Neuronal stem cell (in vitro differentiated cells): ENCODE measurements around the gene SURF4.
A peak's percentile ranks its signal among the peaks of the same experiment; 100 is the strongest.

Experiments
- DNase-seq: peaks from one replicate; pipeline ENCODE4 v3.0.0-alpha.2; 2013; ENCODE audit warnings: low spot score
- H2AFZ ChIP-seq: one replicate; pipeline ENCODE4 v1.6.1; 2013; ENCODE audit warnings: mild to moderate bottlenecking, low read length, inconsistent platforms
- H2AK5ac ChIP-seq: 2 replicates; pipeline ENCODE4 v1.6.1; 2013; ENCODE audit warnings: low read depth, mild to moderate bottlenecking, inconsistent platforms, low read length, moderate library complexity, mixed read lengths
- H2BK120ac ChIP-seq: 2 replicates; pipeline ENCODE4 v1.6.1; 2013; ENCODE audit warnings: low read depth, mild to moderate bottlenecking, inconsistent platforms, low read length, moderate library complexity, mixed read lengths
- H2BK12ac ChIP-seq: one replicate; pipeline ENCODE4 v1.6.1; 2013; ENCODE audit warnings: low read length, inconsistent platforms
- H2BK15ac ChIP-seq: 2 replicates; pipeline ENCODE4 v1.6.1; 2013; ENCODE audit warnings: mild to moderate bottlenecking, low read length, inconsistent platforms, mixed read lengths
- H2BK5ac ChIP-seq: one replicate; pipeline ENCODE4 v1.6.1; 2013; ENCODE audit warnings: inconsistent platforms, mild to moderate bottlenecking, low read length, moderate library complexity
- H3K14ac ChIP-seq: one replicate; pipeline ENCODE4 v1.6.1; 2013; ENCODE audit warnings: low read length, inconsistent platforms
- H3K18ac ChIP-seq: 2 replicates; pipeline ENCODE4 v1.6.1; 2013; ENCODE audit warnings: low read length, inconsistent platforms
- H3K23ac ChIP-seq: 2 replicates; pipeline ENCODE4 v1.6.1; 2013; ENCODE audit warnings: low read depth, mild to moderate bottlenecking, mixed read lengths, low read length, inconsistent platforms; ENCODE audit not compliant: poor library complexity
- H3K27ac ChIP-seq: replicated peaks from 3 replicates; pipeline ENCODE4 v1.5.1; 2013; ENCODE audit warnings: low read length, inconsistent platforms
- H3K27me3 ChIP-seq, 3 experiments: 2 replicates each; pipeline ENCODE4 v1.6.1; 2013; ENCODE audit warnings: low read length in 3 of 3, mild to moderate bottlenecking in 2 of 3, inconsistent platforms in 1 of 3, low read depth in 1 of 3, mixed read lengths in 1 of 3, moderate library complexity in 1 of 3; ENCODE audit not compliant: control insufficient read depth in 3 of 3, insufficient read depth in 3 of 3
- H3K36me3 ChIP-seq, 2 donors: replicated peaks in 1 of 2; 2 replicates each; pipeline ENCODE4 v1.6.1; 2013; ENCODE audit warnings: low read length in 2 of 2; ENCODE audit not compliant: control insufficient read depth in 2 of 2, insufficient read depth in 2 of 2
- H3K4ac ChIP-seq: 2 replicates; pipeline ENCODE4 v1.6.1; 2013; ENCODE audit warnings: inconsistent platforms, mild to moderate bottlenecking, low read length, moderate library complexity
- H3K4me1 ChIP-seq, 2 donors: 1 replicate in 1 of 2; 2 replicates in 1 of 2; pipeline ENCODE4 v1.6.1; 2013; ENCODE audit warnings: low read length in 2 of 2, low read depth in 1 of 2; ENCODE audit not compliant: control insufficient read depth in 2 of 2, insufficient read depth in 1 of 2
- H3K4me2 ChIP-seq: one replicate; pipeline ENCODE4 v1.6.1; 2013; ENCODE audit warnings: mild to moderate bottlenecking, low read length, inconsistent platforms; ENCODE audit not compliant: insufficient read depth, poor library complexity, severe bottlenecking
- H3K4me3 ChIP-seq, 2 donors: 2 replicates each; pipeline ENCODE4 v1.5.1; 2013; ENCODE audit warnings: low read length in 2 of 2, mild to moderate bottlenecking in 2 of 2, inconsistent platforms in 1 of 2, moderate library complexity in 1 of 2
- H3K79me1 ChIP-seq: one replicate; pipeline ENCODE4 v1.6.1; 2013; ENCODE audit warnings: low read depth, mild to moderate bottlenecking, inconsistent platforms, low read length, moderate library complexity
- H3K9ac ChIP-seq: one replicate; pipeline ENCODE4 v1.6.1; 2013; ENCODE audit warnings: mild to moderate bottlenecking, low read depth, low read length, inconsistent platforms; ENCODE audit not compliant: poor library complexity
- H3K9me3 ChIP-seq, 2 donors: replicated peaks in 1 of 2; 2 replicates each; pipeline versions ENCODE3 to v1.6.1; 2013; ENCODE audit warnings: low read length in 2 of 2, mild to moderate bottlenecking in 2 of 2, inconsistent platforms in 1 of 2, low read depth in 1 of 2, mixed read lengths in 1 of 2, moderate library complexity in 1 of 2; ENCODE audit not compliant: control insufficient read depth in 2 of 2, insufficient read depth in 1 of 2
- H4K8ac ChIP-seq: one replicate; pipeline ENCODE4 v1.6.1; 2013; ENCODE audit warnings: low read depth, mild to moderate bottlenecking, inconsistent platforms, low read length, moderate library complexity
- H4K91ac ChIP-seq: one replicate; pipeline ENCODE4 v1.6.1; 2013; ENCODE audit warnings: low read length, low read depth, mild to moderate bottlenecking, inconsistent platforms; ENCODE audit not compliant: poor library complexity
- WGBS, 2 donors: extraction: QIAGEN DNeasy Blood & Tissue Kit; methylation state at CpG; one replicate each; pipeline ENCODE4 v1.1.7; 2013; ENCODE audit warnings: missing lambda C conversion rate in 2 of 2, mixed read lengths in 1 of 2; ENCODE audit not compliant: insufficient read length in 2 of 2, insufficient replicate concordance in 1 of 2; ENCODE audit errors: extremely low coverage in 2 of 2; 5-methylcytosine and 5-hydroxymethylcytosine counted together

Gene SURF4

GRCh38 chr9:133347985-133348717 lies 27.7 kb downstream of the SURF4 start, which contains the start of the genes MED22 and RPL7A:
Gene MED22 (minus strand): TSS chr9:133348131. CDS start chr9:133346662, 1,469 bp downstream.
Gene RPL7A (plus strand): TSS chr9:133348218. CDS start chr9:133348244, 26 bp downstream.
- H2BK120ac ChIP-seq: peak within 1 kb of the TSS; percentile 82
- peak within 1 kb of the TSS; percentile 89 for H2AFZ ChIP-seq
- H3K14ac ChIP-seq: peak within 1 kb of the TSS; percentile 95
- H2BK5ac ChIP-seq: peak within 1 kb of the TSS; percentile 97
- no peak within 1 kb of the TSS for H2BK12ac ChIP-seq
- H3K36me3 ChIP-seq: peaks cover 70 to 81% of the 10 kb centered on the region in 2 donors
- H3K4me2 ChIP-seq: peak within 1 kb of the TSS; percentile 86
- peaks cover 25% of the 10 kb centered on the region for H3K79me1 ChIP-seq
- peaks cover 7 to 15% of the 10 kb centered on the region in 2 donors for H3K4me1 ChIP-seq
- peak within 1 kb of the TSS; percentile 90 for H3K27ac ChIP-seq
- peak within 1 kb of the TSS; percentile 89 to 100 for H3K4me3 ChIP-seq
- peak within 1 kb of the TSS; percentile 99 for H2AK5ac ChIP-seq
- H4K8ac ChIP-seq: peak within 1 kb of the TSS; percentile 77
- peak within 1 kb of the TSS; percentile 99 for H3K9ac ChIP-seq
- H3K27me3 ChIP-seq: no peaks in the 10 kb centered on the region
- WGBS, 2 donors: no CpG with 5 or more reads among the region's 64 CpGs
- H3K4ac ChIP-seq: peak within 1 kb of the TSS; percentile 99
- peak within 1 kb of the TSS; percentile 97 for H4K91ac ChIP-seq
- H3K9me3 ChIP-seq: peaks cover 0 to 5% of the 10 kb centered on the region in 2 donors
- peak within 1 kb of the TSS; percentile 3 for H2BK15ac ChIP-seq
- peak within 1 kb of the TSS; percentile 100 for H3K18ac ChIP-seq
- peak within 1 kb of the TSS; percentile 99 for H3K23ac ChIP-seq
- peak; percentile 95 for DNase-seq

- H2BK15ac ChIP-seq: no peak overlapping the region
- no peak overlapping the region for H3K4ac ChIP-seq
- H3K14ac ChIP-seq: peak overlapping the region; percentile 94
- H2AFZ ChIP-seq: peak overlapping the region; percentile 89
- peak; percentile 42 for DNase-seq
- H3K4me2 ChIP-seq: peak overlapping the region; percentile 86
- H3K4me3 ChIP-seq: peak overlapping the region; percentile 89 to 100
- H3K27me3 ChIP-seq: no peaks in the 10 kb centered on the region
- H2BK12ac ChIP-seq: no peak overlapping the region
- H3K18ac ChIP-seq: peak overlapping the region; percentile 94
- no CpG with 5 or more reads among the region's 41 CpGs for WGBS, 2 donors
- H2BK5ac ChIP-seq: peak overlapping the region; percentile 80
- H3K27ac ChIP-seq: peak overlapping the region; percentile 70
- H2BK120ac ChIP-seq: no peak overlapping the region
- H3K9ac ChIP-seq: peak overlapping the region; percentile 91
- H2AK5ac ChIP-seq: no peak overlapping the region
- H3K23ac ChIP-seq: no peak overlapping the region
- H3K36me3 ChIP-seq: peaks cover 72 to 81% of the 10 kb centered on the region in 2 donors
- peaks cover 0 to 5% of the 10 kb centered on the region in 2 donors for H3K9me3 ChIP-seq
- H4K91ac ChIP-seq: no peak overlapping the region
- H4K8ac ChIP-seq: no peak overlapping the region
- peaks cover 7 to 15% of the 10 kb centered on the region in 2 donors for H3K4me1 ChIP-seq
- H3K79me1 ChIP-seq: peaks cover 25% of the 10 kb centered on the region
Observed at GRCh38 chr9:133347515-133347984, 28.3 kb downstream of the SURF4 start.

GRCh38 chr9:133346021-133346785 lies 29.7 kb downstream of the SURF4 start:
- peaks cover 7 to 15% of the 10 kb centered on the region in 2 donors for H3K4me1 ChIP-seq
- peak overlapping the region; percentile 18 for H3K18ac ChIP-seq
- no peak overlapping the region for H2BK15ac ChIP-seq
- no peaks in the 10 kb centered on the region for H3K27me3 ChIP-seq
- no peak overlapping the region for H2AK5ac ChIP-seq
- no CpG with 5 or more reads among the region's 15 CpGs for WGBS, 2 donors
- H3K14ac ChIP-seq: no peak overlapping the region
- H3K23ac ChIP-seq: peak overlapping the region; percentile 8
- H2BK120ac ChIP-seq: no peak overlapping the region
- H2AFZ ChIP-seq: no peak overlapping the region
- H3K4ac ChIP-seq: no peak overlapping the region
- peaks cover 25% of the 10 kb centered on the region for H3K79me1 ChIP-seq
- H4K91ac ChIP-seq: no peak overlapping the region
- H4K8ac ChIP-seq: no peak overlapping the region
- no peak overlapping the region for H2BK12ac ChIP-seq
- H3K27ac ChIP-seq: no peak overlapping the region
- DNase-seq: no peak
- H3K9me3 ChIP-seq: no peaks in the 10 kb centered on the region
- H3K4me3 ChIP-seq: peak overlapping the region; percentile 89 to 100
- peak overlapping the region; percentile 86 for H3K4me2 ChIP-seq
- H2BK5ac ChIP-seq: peak overlapping the region; percentile 2
- H3K9ac ChIP-seq: peak overlapping the region; percentile 92
- peaks cover 71 to 81% of the 10 kb centered on the region in 2 donors for H3K36me3 ChIP-seq
